Astrocyte (in vitro differentiated cells and primary cell): Measurements from ENCODE around the gene SPAG7.

ENCODE experiments used
- CTCF ChIP-seq: IDR thresholded peaks from 2 replicates; pipeline ENCODE4 v1.5.1; 2011; ENCODE audit warnings: low read depth, mild to moderate bottlenecking, inconsistent platforms, low read length, moderate library complexity; ENCODE audit not compliant: insufficient read depth
- EZH2 ChIP-seq: IDR thresholded peaks from 2 replicates; pipeline ENCODE4 v1.6.1; 2012; ENCODE audit warnings: mild to moderate bottlenecking, low read length, inconsistent platforms; ENCODE audit not compliant: insufficient read depth

- no peak for TF ChIP-seq CTCF
- no peak for TF ChIP-seq EZH2
Measured at GRCh38 chr17:4955091-4955490, 12.5 kb downstream of the SPAG7 start.
